HepG2 (cell line): ENCODE data around the gene COX6A2. TPM values are rescaled to one million over a fixed set of nuclear protein-coding genes. Genes with fewer than 3 reads are reported as not detected.

ENCODE experiments used
- ATAC-seq: fragments of 200-7000 bp; cut with Tn5 transposase; 3 replicates; pipeline ENCODE4 v1.9.1; 2020; ENCODE audit warnings: mild to moderate bottlenecking, moderate library complexity
- BruUV-seq: library from RNA; stranded (reverse); fragments of 400-500 nt; replicated peaks from 2 replicates; lab custom pipeline; 2021; lab: Mats Ljungman, UMichigan
- CTCF ChIA-PET: fragments of 300-600 bp; formaldehyde crosslinking; extraction: SDS; loops from one replicate; lab custom pipeline; 2021; ENCODE audit warnings: low total read pairs, inconsistent platforms, low intra/inter-chr PET ratio; lab: Yijun Ruan, JAX
- POLR2A ChIA-PET: fragments of 350-600 bp; sonication (Branson Sonifier 250); formaldehyde crosslinking; loops from one replicate; lab custom pipeline; 2020; ENCODE audit warnings: antibody characterized with exemption, inconsistent platforms; lab: Yijun Ruan, JAX
- DNase-seq: peaks from one replicate; pipeline ENCODE4 v3.0.0-alpha.2; 2015; ENCODE audit warnings: low spot score
- FAIRE-seq: peaks from 3 replicates; lab custom pipeline; 2011; peaks lifted over from hg19 to GRCh38; lab: Jason Lieb, UNC
- H2AFZ ChIP-seq: one replicate; pipeline ENCODE4 v1.6.1; 2011; ENCODE audit warnings: low read length, inconsistent platforms
- H3K27ac ChIP-seq: fragments of 300-600 bp; 3 replicates; pipeline ENCODE4 v1.8.0; 2011; ENCODE audit warnings: mixed run types, mild to moderate bottlenecking, mixed read lengths, low read length, inconsistent platforms; ENCODE audit not compliant: insufficient read depth; ENCODE audit errors: extremely low read length
- H3K27me3 ChIP-seq, 2 experiments: fragments of 200-600 bp in 1 of 2; 2 replicates in 1 of 2; 3 replicates in 1 of 2; pipeline versions ENCODE4 v1.6.0 to v1.8.0; 2011; ENCODE audit warnings: low read length in 2 of 2, mild to moderate bottlenecking in 2 of 2, moderate library complexity in 2 of 2, inconsistent platforms in 1 of 2; ENCODE audit not compliant: insufficient read depth in 2 of 2, control insufficient read depth in 1 of 2
- H3K36me3 ChIP-seq, 2 experiments: fragments of 200-600 bp in 1 of 2; replicated peaks in 1 of 2; 2 replicates in 1 of 2; 3 replicates in 1 of 2; pipeline versions ENCODE4 v1.5.1 to v1.8.0; 2011; ENCODE audit warnings: low read length in 2 of 2, inconsistent platforms in 1 of 2; ENCODE audit not compliant: insufficient read depth in 2 of 2, control insufficient read depth in 1 of 2
- H3K4me1 ChIP-seq: 2 replicates; pipeline ENCODE4 v1.5.1; 2012; ENCODE audit warnings: low read length, inconsistent platforms; ENCODE audit not compliant: insufficient read depth
- H3K4me2 ChIP-seq: 2 replicates; pipeline ENCODE4 v1.6.0; 2011; ENCODE audit warnings: low read depth, low read length, inconsistent platforms
- H3K4me3 ChIP-seq, 3 experiments: fragments of 200-600 bp in 1 of 3; sonication (generic), shearing (Covaris generic) in 1 of 3; replicated peaks in 1 of 3; 2 replicates each; pipeline ENCODE4 v1.5.1; 2011 to 2016; ENCODE audit warnings: low read length in 3 of 3, inconsistent platforms in 2 of 3, low read depth in 2 of 3, mild to moderate bottlenecking in 2 of 3, control low read depth in 1 of 3, mixed read lengths in 1 of 3; ENCODE audit not compliant: insufficient read depth in 1 of 3
- H3K79me2 ChIP-seq: one replicate; pipeline ENCODE4 v1.6.1; 2011; ENCODE audit warnings: low read length, inconsistent platforms; ENCODE audit not compliant: insufficient read depth
- H3K9ac ChIP-seq: 2 replicates; pipeline ENCODE4 v1.6.0; 2011; ENCODE audit warnings: mild to moderate bottlenecking, low read depth, low read length, inconsistent platforms; ENCODE audit not compliant: insufficient read depth
- H3K9me3 ChIP-seq: 2 replicates; pipeline ENCODE4 v1.5.1; 2012; ENCODE audit warnings: mild to moderate bottlenecking, low read length
- H4K20me1 ChIP-seq: 2 replicates; pipeline ENCODE4 v1.6.0; 2011; ENCODE audit warnings: inconsistent platforms, mild to moderate bottlenecking, low read length, moderate library complexity; ENCODE audit not compliant: insufficient read depth
- AGO1 ChIP-seq: fragments of 200-400 bp; formaldehyde crosslinking; IDR thresholded peaks from 2 replicates; pipeline ENCODE4 v1.6.1; 2017; ENCODE audit warnings: mild to moderate bottlenecking, low read depth, low read length, moderate library complexity; ENCODE audit not compliant: poor library complexity, severe bottlenecking
- CTCF ChIP-seq: sonication (generic); formaldehyde crosslinking; IDR thresholded peaks from 2 replicates; pipeline ENCODE4 v1.5.0; 2020; ENCODE audit warnings: mild to moderate bottlenecking, missing genetic modification reagents, moderate library complexity
- HIVEP1 ChIP-seq: sonication (generic); formaldehyde crosslinking; IDR thresholded peaks from 2 replicates; pipeline ENCODE4 v1.4.0; 2020; ENCODE audit warnings: mild to moderate bottlenecking, missing genetic modification reagents
- JUNB ChIP-seq: sonication (generic); formaldehyde crosslinking; IDR thresholded peaks from 2 replicates; pipeline ENCODE4 v1.8.0; 2022; ENCODE audit warnings: missing genetic modification reagents, mild to moderate bottlenecking, borderline replicate concordance
- SMC3 ChIP-seq: IDR thresholded peaks from 2 replicates; pipeline ENCODE4 v1.6.1; 2011; ENCODE audit warnings: low read length, improper control_type of control experiment
- ZNF124 ChIP-seq: sonication (generic); formaldehyde crosslinking; IDR thresholded peaks from 2 replicates; pipeline ENCODE4 v1.4.0; 2020; ENCODE audit warnings: missing genetic modification reagents
- ZNF556 ChIP-seq: sonication (generic); formaldehyde crosslinking; IDR thresholded peaks from 2 replicates; pipeline ENCODE4 v1.4.0; 2020; ENCODE audit warnings: mild to moderate bottlenecking, missing genetic modification reagents, borderline replicate concordance
- ZNF687 ChIP-seq: sonication (generic); formaldehyde crosslinking; IDR thresholded peaks from 2 replicates; pipeline ENCODE4 v1.5.1; 2020; ENCODE audit warnings: mild to moderate bottlenecking, missing genetic modification reagents, moderate library complexity
- WGBS: methylation state at CpG from one replicate; pipeline ENCODE4 v1.1.6; 2017; ENCODE audit warnings: low lambda C conversion rate; 5-methylcytosine and 5-hydroxymethylcytosine counted together
- in situ Hi-C: cut with HindIII; loops from 2 replicates; pipeline ENCODE4 v1.10.0; 2017; ENCODE audit warnings: low pct_unique_long_range_greater_than_20kb; ENCODE audit not compliant: extremely low pct_ligation_motif_present
- intact Hi-C: fragments of 100-400 bp; cut with micrococcal nuclease; formaldehyde crosslinking; loops from one replicate; pipeline ENCODE4 v1.10.0; 2022; ENCODE audit not compliant: unreplicated experiment
- polyA plus RNA-seq, 8 experiments: library from polyadenylated mRNA; depleted of rRNA in 3 of 8; stranded (reverse) in 7 of 8; unstranded in 1 of 8; fragments of >200 nt; fragmentation: Illumina TruSeq in 4 of 8; extraction: Trizol in 4 of 8; gene quantifications; 2 replicates each; pipeline versions ENCODE4 v1.2.1 to v1.2.3, GENCODE V29; 2011 to 2016; ENCODE audit warnings: low read depth in 4 of 8, missing spikeins in 1 of 8, mixed read lengths in 1 of 8; ENCODE audit not compliant: insufficient read depth in 1 of 8
- total RNA-seq, 5 experiments: library from RNA; depleted of rRNA; stranded (reverse); fragments of >200 nt; fragmentation: Illumina TruSeq; extraction: Trizol; gene quantifications; 2 replicates each; pipeline ENCODE4 v1.2.3, GENCODE V29; 2016; ENCODE audit warnings: low read depth in 1 of 5

COX6A2 gene
- total and polyA plus RNA-seq, 2 of the 13 experiments (the other 11 are each of a cell fraction or from before 2014, with no cell fraction given): not detected

GRCh38 chr16:31474173-31474714 is 46.1 kb upstream of the COX6A2 start:
- in situ Hi-C loops: no loop called here
- DNase-seq: no peak

More at GRCh38 chr16:31474173-31474714, 46.1 kb upstream of the COX6A2 start:
- H3K4me2 ChIP-seq: no peak overlapping the region
- H3K27me3 ChIP-seq: peaks cover 0 to 7% of the 10 kb centered on the region in 2 experiments; a peak in 1 of 5 replicates
- H3K9me3 ChIP-seq: no peaks in the 10 kb centered on the region
- H3K36me3 ChIP-seq: no peaks in the 10 kb centered on the region
- 65% methylated on average over 9 of the region's 12 CpGs for WGBS
- no peak overlapping the region for H2AFZ ChIP-seq
- ATAC-seq (no peak), FAIRE-seq (no peak)
- no TSS peak for BruUV-seq
- H3K79me2 ChIP-seq: no peaks in the 10 kb centered on the region
- POLR2A ChIA-PET: interaction anchor here (1.3 to 5.0 kb wide), 2 partner anchors 13 to 16 kb away, joined by 3 to 110 read pairs; partner anchors contain the start of gene ARMC5
- peaks cover 64% of the 10 kb centered on the region for H3K4me1 ChIP-seq
- no peaks in the 10 kb centered on the region for H4K20me1 ChIP-seq
- no peak overlapping the region for H3K4me3 ChIP-seq
- no peak overlapping the region for H3K9ac ChIP-seq
- H3K27ac ChIP-seq: no peak overlapping the region
- TF ChIP-seq ZNF687 (CRISPR knock-in tag): 0 out of 2 replicates have a peak, but pooled peaks have one; percentile 14
- 0 out of 2 replicates have a peak, but pooled peaks have one; percentile 30 for TF ChIP-seq CTCF
- TF ChIP-seq JUNB (CRISPR knock-in tag): no peak
- TF ChIP-seq HIVEP1: 0 out of 2 replicates have a peak, but pooled peaks have one; percentile 46
- TF ChIP-seq SMC3: peak; percentile 8; the same call in 1 of the 2 replicates
- TF ChIP-seq ZNF556 (CRISPR knock-in tag): no peak
- no peak for TF ChIP-seq ZNF124 (CRISPR knock-in tag)
- peak; percentile 64 for TF ChIP-seq AGO1
- intact Hi-C loops: no loop called here
- CTCF ChIA-PET: no interaction called here
